K562 (cell line): ENCODE measurements around the gene TSR3. TPM values are rescaled to one million over a fixed set of nuclear protein-coding genes. Genes with fewer than 3 reads are reported as not detected.

Source experiments
- ATF6 ChIP-seq: sonication (generic); formaldehyde crosslinking; IDR thresholded peaks from 2 replicates; pipeline ENCODE4 v1.4.0; 2020; ENCODE audit warnings: mild to moderate bottlenecking, missing genetic modification reagents
- BDP1 ChIP-seq: IDR thresholded peaks from 3 replicates; pipeline ENCODE4 v1.6.1; 2011; ENCODE audit not compliant: insufficient read length, insufficient read depth
- ELF4 ChIP-seq: fragments of 450-650 bp; formaldehyde crosslinking; IDR thresholded peaks from 2 replicates; pipeline ENCODE4 v1.4.0; 2022; ENCODE audit warnings: missing genetic modification characterization
- ETS2 ChIP-seq: IDR thresholded peaks from 2 replicates; pipeline ENCODE4 v1.6.1; 2016; ENCODE audit warnings: borderline replicate concordance, missing genetic modification characterization, mild to moderate bottlenecking, moderate library complexity, missing compliant biosample characterization; ENCODE audit not compliant: poor library complexity, severe bottlenecking
- FIP1L1 ChIP-seq: fragments of 200-400 bp; formaldehyde crosslinking; IDR thresholded peaks from 2 replicates; pipeline ENCODE4 v1.6.1; 2018; ENCODE audit warnings: mild to moderate bottlenecking, low read depth, low read length; ENCODE audit not compliant: poor library complexity, severe bottlenecking
- FOSL1 ChIP-seq: fragments of 200-800 bp; sonication (Bioruptor generic); conservative IDR thresholded peaks from 2 replicates; pipeline ENCODE4 v1.6.1; 2016; ENCODE audit warnings: missing genetic modification characterization, missing compliant biosample characterization
- GABPB2 ChIP-seq: fragments of 250-450 bp; sonication (Bioruptor Pico); conservative IDR thresholded peaks from 2 replicates; pipeline ENCODE4 v1.5.1; 2021; ENCODE audit warnings: mild to moderate bottlenecking
- JUN ChIP-seq, 2 experiments: sonication (generic) in 1 of 2; formaldehyde crosslinking in 1 of 2; IDR thresholded peaks; 2 replicates each; pipeline versions ENCODE4 v1.6.1 to v1.8.0; 2012 to 2022; ENCODE audit warnings: borderline replicate concordance in 2 of 2, mild to moderate bottlenecking in 2 of 2, improper control_type of control experiment in 1 of 2, low read depth in 1 of 2, low read length in 1 of 2, missing genetic modification reagents in 1 of 2
- MEF2D ChIP-seq: conservative IDR thresholded peaks from 2 replicates; pipeline ENCODE4 v1.6.1; 2016; ENCODE audit warnings: low read depth, missing genetic modification characterization, missing compliant biosample characterization
- NFE2 ChIP-seq: IDR thresholded peaks from 2 replicates; pipeline ENCODE4 v1.6.1; 2014; ENCODE audit warnings: antibody characterized with exemption, low read depth
- NFYB ChIP-seq: IDR thresholded peaks from 2 replicates; pipeline ENCODE4 v1.6.1; 2011; ENCODE audit warnings: mild to moderate bottlenecking, moderate library complexity; ENCODE audit not compliant: insufficient read length; ENCODE audit errors: extremely low read depth
- NR2C2 ChIP-seq, 2 experiments: fragments of 200-800 bp in 1 of 2; sonication (Bioruptor generic) in 1 of 2; sonication (generic) in 1 of 2; formaldehyde crosslinking in 1 of 2; IDR thresholded peaks; 2 replicates each; pipeline versions ENCODE4 v1.6.1 to v1.8.0; 2016 to 2022; ENCODE audit warnings: mild to moderate bottlenecking in 1 of 2, missing compliant biosample characterization in 1 of 2, missing genetic modification characterization in 1 of 2, missing genetic modification reagents in 1 of 2
- PML ChIP-seq: IDR thresholded peaks from 2 replicates; pipeline ENCODE4 v1.6.1; 2012; ENCODE audit warnings: low read length, inconsistent platforms
- SIN3A ChIP-seq, 2 experiments: fragments of 150-350 bp in 1 of 2; IDR thresholded peaks; 2 replicates each; pipeline ENCODE4 v1.6.1; 2011 to 2016; ENCODE audit warnings: borderline replicate concordance in 2 of 2, low read depth in 2 of 2, low read length in 2 of 2, mild to moderate bottlenecking in 2 of 2, moderate library complexity in 2 of 2; ENCODE audit not compliant: control insufficient read depth in 1 of 2
- SRSF1 ChIP-seq: fragments of 200-400 bp; formaldehyde crosslinking; IDR thresholded peaks from 2 replicates; pipeline ENCODE4 v1.6.1; 2017; ENCODE audit warnings: mild to moderate bottlenecking, low read depth, low read length, moderate library complexity
- TAL1 ChIP-seq: fragments of 450-650 bp; IDR thresholded peaks from 2 replicates; pipeline ENCODE4 v1.6.1; 2016; ENCODE audit warnings: mild to moderate bottlenecking
- TFE3 ChIP-seq: fragments of 450-650 bp; formaldehyde crosslinking; IDR thresholded peaks from 2 replicates; pipeline ENCODE4 v1.4.0; 2020; ENCODE audit warnings: mild to moderate bottlenecking, mixed read lengths
- XRCC4 ChIP-seq: IDR thresholded peaks from one replicate; pipeline ENCODE4 v1.6.1; 2011; ENCODE audit not compliant: insufficient read depth, insufficient read length; ENCODE audit errors: extremely low read depth
- ZFP91 ChIP-seq: sonication (generic); formaldehyde crosslinking; IDR thresholded peaks from 2 replicates; pipeline ENCODE4 v1.8.0; 2022; ENCODE audit warnings: mild to moderate bottlenecking, missing genetic modification reagents
- ZNF134 ChIP-seq: fragments of 250-450 bp; sonication (Bioruptor Pico); conservative IDR thresholded peaks from 2 replicates; pipeline ENCODE4 v1.4.0; 2020
- ZNF143 ChIP-seq: sonication (generic); formaldehyde crosslinking; IDR thresholded peaks from 2 replicates; pipeline ENCODE4 v1.9.0; 2022; ENCODE audit warnings: mild to moderate bottlenecking, missing genetic modification reagents
- ZNF695 ChIP-seq: fragments of 450-650 bp; formaldehyde crosslinking; IDR thresholded peaks from 2 replicates; pipeline ENCODE4 v1.4.0; 2020; ENCODE audit warnings: mild to moderate bottlenecking, moderate library complexity
- polyA plus RNA-seq, 8 experiments: library from polyadenylated mRNA; depleted of rRNA in 4 of 8; stranded (reverse) in 5 of 8; unstranded in 3 of 8; fragments of >200 nt; fragmentation: Nextera tagmentation in 2 of 8; fragmentation: Illumina TruSeq in 1 of 8; extraction: Ambion mirVana in 2 of 8; extraction: Trizol in 1 of 8; gene quantifications; 2 replicates each; pipeline versions ENCODE4 v1.2.1 to v1.2.3, GENCODE V29; 2011 to 2014; ENCODE audit warnings: inconsistent platforms in 1 of 8, missing spikeins in 1 of 8
- total RNA-seq, 7 experiments: library from RNA; depleted of rRNA in 6 of 7; stranded (reverse); fragments of >200 nt in 6 of 7; fragmentation: Illumina TruSeq in 2 of 7; extraction: Trizol in 2 of 7; gene quantifications; 2 replicates each; pipeline versions ENCODE4 v1.2.1 to v1.2.3, GENCODE V29; 2011 to 2021; ENCODE audit warnings: low replicate concordance in 1 of 7

TSR3 gene
- total and polyA plus RNA-seq, 9 of the 15 experiments (the other 6 are each of a cell fraction or from before 2014, with no cell fraction given): 1.5 to 74.8 (median 16.5) TPM

- TF ChIP-seq PML (no peak), FOSL1 (tag) (no peak), JUN (IDR thresholded peaks at IDR 0.05; ENCODE audit: borderline replicate concordance, low read depth, low read length) (no peak), JUN (CRISPR knock-in tag; IDR thresholded peaks at IDR 0.05; ENCODE audit: borderline replicate concordance) (no peak), ZNF695 (CRISPR knock-in tag) (no peak), XRCC4 (no peak), ZNF143 (CRISPR knock-in tag) (no peak), MEF2D (tag) (no peak), SRSF1 (no peak), TAL1 (no peak), ETS2 (tag) (peak; percentile 43), SIN3A (IDR thresholded peaks at IDR 0.05; ENCODE audit: borderline replicate concordance in 2 of 2, control insufficient read depth in 1 of 2, low read depth in 2 of 2, low read length in 2 of 2) (0 out of 4 replicates have a peak, but pooled peaks of 1 of the 2 experiments have one; percentile 13), ELF4 (CRISPR knock-in tag) (no peak), FIP1L1 (no peak), NFE2 (no peak), ZNF134 (CRISPR knock-in tag) (no peak), TFE3 (CRISPR knock-in tag) (no peak), BDP1 (no peak), ATF6 (CRISPR knock-in tag) (no peak), GABPB2 (CRISPR knock-in tag) (no peak), ZFP91 (CRISPR knock-in tag) (no peak), NFYB (no peak), NR2C2 (CRISPR knock-in tag; IDR thresholded peaks at IDR 0.05) (no peak), NR2C2 (tag; IDR thresholded peaks at IDR 0.05) (no peak)
These were observed 19.7 kb downstream of the TSR3 start (continued) for GRCh38 chr16:1331712-1332617.
